HL-60/S4 (cell line): ENCODE measurements around the gene DSG3.

Experiments used
- in situ Hi-C: fragments of 300-500 bp; cut with MboI; formaldehyde crosslinking; loops from 2 replicates; pipeline ENCODE4 v1.14.3; 2022; ENCODE audit warnings: low sequenced_read_pairs

The DSG3 gene

DNA sequence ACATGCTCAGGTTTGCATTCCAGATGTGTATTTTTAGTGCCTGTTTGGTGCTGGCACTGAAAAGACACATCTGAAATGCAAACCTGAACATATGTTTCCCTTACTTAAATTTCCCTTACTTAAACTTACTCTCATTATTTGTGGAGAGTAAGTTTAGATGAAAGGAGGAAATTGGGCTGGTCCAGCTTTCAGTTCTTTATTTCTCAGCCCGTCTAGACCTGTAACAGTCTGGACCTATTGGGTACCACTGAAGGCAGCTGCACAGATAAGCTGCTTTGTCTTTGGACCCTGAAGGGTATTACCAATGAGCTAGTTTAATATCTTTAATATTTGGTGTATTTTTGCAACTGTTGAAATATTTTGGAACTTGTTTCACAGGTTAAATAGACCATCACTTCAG, 17.0 kb upstream of the DSG3 start:
- in situ Hi-C loops: no loop called here

- in situ Hi-C loops: no loop called here
These were observed 15.2 kb upstream of the DSG3 start for GRCh38 chr18:31432316-31432715.

DNA sequence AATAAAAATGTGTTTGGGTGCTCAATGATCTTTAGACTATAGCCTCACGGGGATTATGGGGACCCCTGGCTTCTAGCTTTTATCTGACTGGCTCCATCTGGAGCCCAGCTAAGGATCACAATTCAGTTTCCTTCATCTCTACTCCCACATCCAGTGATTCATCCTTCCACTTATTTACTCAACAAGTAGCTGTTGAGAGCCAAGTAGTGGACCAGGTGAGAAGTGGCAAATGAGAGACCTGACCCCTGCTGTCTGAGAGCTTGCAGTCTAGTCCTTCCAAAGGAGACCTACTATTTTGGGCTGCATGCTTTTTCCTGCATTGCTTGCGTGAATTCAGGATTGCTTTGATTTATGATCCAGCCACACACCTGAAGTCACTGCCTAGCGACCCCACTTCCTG, 10.7 kb upstream of the DSG3 start:
- in situ Hi-C loops: no loop called here

GRCh38 chr18:31438402-31438801, 9.1 kb upstream of the DSG3 start:
- in situ Hi-C loops: no loop called here

DNA sequence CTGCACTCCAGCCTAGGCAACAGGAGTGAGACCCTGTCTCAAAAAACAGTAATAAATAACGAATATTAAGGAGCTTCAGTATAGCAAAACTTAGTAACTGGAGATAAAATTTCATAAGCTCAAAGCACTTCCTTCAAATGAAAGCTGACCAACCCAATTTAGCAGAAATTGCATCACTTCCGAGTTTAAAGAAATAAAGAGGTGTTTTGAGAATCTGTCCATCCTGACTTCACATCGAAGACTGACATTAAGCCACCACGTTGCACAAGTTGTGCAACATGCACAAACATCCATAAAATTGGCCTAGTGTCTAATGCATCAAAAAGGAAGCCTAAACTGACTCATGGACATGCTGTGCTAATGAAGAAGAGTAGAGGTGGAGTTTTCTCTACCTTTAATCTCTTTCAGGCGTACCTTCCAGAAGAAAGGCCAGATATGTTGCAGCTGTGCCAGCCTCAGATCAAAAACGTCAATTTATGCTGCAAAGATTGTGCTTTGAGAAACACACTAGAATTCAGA, 7.7 kb upstream of the DSG3 start:
- in situ Hi-C loops: no loop called here

GRCh38 chr18:31440787-31441186, 6.8 kb upstream of the DSG3 start:
- in situ Hi-C loops: no loop called here

GRCh38 chr18:31441493-31441892, 6.0 kb upstream of the DSG3 start:
- in situ Hi-C loops: no loop called here

- in situ Hi-C loops: no loop called here
These were observed 3.4 kb upstream of the DSG3 start for GRCh38 chr18:31444142-31444541.

- in situ Hi-C loops: no loop called here
These were observed 1.6 kb upstream of the DSG3 start for GRCh38 chr18:31445908-31446307.

GRCh38 chr18:31446854-31447253, 687 bp upstream of the DSG3 start:
- in situ Hi-C loops: no loop called here

DNA sequence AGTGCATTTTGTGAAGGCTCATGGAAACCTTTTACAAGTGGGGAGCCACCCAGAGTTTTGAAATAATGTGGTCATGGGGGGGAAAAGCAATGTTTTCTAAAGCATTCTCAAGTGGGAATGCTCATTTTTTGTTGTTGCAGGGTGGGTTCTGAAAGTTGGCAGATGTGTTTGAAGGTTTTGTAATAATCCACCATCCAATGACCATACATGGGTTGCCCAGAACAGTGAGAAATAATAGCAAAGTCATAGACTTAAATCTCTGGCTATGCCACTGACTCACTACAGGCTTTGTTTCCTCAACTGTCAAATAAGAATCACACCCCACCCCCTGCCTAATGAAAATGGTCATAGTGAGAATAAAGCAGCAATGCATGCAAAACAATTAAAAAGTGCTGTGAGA, 2.9 kb downstream of the DSG3 start:
- in situ Hi-C loops: no loop called here

DNA sequence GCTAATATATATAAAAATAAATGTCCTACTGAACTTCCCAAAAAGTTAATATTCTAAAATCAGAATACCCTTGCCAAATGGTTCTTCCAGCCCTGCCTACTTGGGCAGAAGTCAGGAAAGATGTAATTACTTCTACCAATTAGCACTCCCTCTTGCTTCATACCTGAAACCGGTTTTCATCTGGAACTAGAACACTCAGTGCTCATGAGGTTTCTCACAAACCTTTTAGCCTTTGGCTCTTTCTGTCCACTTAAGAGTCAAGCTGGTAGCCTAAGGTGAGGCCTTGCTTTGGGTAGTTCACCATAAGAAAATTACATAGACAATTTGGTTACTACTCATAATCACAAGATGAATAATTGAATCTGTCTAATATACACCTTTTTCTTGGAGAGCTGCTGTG, 4.1 kb downstream of the DSG3 start:
- in situ Hi-C loops: no loop called here

DNA sequence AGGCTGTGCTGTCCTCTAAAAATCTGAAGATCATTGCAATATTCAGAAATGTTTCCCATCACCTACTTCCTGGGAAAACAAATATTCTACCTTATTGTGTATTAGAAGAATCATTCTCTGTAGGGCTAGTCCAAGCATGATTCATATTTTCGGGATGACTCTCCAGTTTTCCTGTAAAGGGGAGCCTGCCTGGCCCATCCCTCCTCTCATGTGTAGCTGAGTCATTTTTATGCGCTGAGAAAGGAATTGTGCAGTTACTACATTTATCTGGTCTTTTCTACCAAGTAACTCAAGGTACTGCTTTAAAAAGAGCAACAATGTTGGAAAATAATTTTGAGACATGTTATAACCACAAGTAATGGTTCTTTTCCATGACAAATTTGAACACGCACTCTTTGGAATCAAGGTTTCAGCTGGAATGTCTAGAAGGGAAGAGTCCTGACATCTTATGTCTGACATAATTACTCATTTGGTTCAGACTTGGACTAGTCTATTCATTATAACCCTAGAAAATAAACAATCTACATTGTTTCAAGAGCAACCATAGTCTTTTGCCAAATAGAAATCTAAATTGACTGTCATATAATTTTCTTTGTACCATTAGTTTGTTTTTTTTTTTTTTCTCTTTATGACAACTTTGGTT, 6.6 kb downstream of the DSG3 start:
- in situ Hi-C loops: no loop called here

DNA sequence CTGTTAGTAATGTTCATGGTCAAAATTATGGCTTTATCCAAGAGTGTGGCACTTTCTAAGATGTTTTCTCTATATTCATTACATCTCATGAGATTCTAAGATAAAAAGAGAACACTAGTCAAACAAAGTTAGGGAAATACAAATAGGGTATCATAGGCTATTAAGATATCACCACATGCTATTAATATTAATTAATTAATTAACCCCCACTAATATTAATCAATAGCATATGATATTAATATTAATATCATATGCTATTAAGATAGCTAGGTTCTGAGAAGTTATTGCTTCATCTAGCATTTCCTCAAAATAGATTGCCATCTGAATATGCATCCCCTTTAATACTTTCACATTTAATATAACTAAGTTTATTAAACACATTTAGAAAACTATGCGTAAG, 22.1 kb downstream of the DSG3 start:
- in situ Hi-C loops: no loop called here

DNA sequence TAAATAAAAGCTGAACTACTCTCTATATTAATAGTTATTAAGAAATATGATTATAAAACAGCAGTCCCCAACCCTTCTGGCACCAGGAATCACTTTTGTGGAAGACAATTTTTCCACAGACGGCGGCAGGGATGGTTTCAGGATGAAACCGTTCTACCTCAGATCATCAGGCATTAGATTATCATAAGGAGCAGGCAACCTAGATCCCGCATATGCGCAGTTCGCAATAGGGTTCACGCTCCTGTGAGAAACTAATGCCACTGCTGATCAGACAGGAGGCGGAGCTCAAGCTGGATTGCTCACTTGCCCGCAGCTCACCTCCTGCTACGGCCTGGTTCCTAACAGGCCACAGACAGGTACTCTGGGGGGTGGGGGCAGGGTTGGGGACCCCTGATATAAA, 31.1 kb downstream of the DSG3 start:
- in situ Hi-C loops: no loop called here

DNA sequence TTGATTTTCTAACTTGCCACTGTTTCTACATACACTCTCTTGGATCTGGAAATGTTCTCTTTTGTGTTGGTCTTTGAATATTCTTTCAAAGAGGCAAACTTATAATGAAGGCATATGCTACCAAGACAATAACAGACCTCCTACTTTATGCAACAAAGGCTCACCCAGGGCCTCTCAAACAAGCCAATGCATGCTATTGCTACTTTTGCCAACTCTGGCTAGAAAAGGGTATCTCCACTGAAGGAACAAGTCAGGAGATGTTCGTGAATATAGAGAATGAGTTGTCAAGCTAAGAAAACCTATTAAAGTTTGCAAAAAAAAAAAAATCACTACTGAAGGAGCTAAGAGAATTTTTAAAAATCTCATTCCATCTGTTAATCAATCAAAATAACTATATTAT, 34.5 kb downstream of the DSG3 start:
- in situ Hi-C loops: no loop called here

DNA sequence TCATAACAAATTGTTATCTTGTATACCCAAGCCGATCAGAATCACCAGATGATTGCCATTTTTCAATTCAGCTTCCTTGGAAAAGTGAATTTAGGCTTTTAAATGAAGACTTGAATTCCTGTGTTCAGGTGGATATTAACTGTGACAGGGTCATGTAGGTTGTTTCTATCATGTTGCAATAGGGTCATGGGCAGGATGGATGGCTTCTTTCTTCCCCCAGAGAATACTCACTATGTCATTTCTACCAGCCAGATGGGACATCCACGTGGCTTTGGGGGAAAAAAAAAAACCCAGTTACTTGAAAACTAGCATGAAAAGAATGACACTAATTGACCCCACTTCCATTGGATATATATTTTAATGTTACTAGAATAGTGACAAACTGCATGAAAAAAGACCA, 35.9 kb downstream of the DSG3 start:
- in situ Hi-C loops: no loop called here

DNA sequence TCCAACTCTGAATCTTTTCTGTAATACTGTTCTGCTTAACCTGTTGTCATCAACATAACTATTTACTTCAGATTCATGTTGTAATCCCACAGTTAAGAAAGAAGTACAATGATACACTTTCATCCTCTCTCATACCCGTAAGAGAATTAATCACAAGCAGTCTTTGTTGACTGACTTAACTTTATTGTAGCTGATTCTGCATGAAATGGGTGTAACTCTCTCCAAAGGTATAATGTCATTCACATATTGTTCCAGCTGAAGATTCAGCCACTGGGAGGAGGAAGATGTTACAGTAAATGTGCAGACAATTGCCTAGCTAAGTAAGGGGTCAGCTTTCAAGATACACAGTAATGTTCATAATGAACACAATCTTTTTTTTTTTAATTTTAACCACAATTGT, 36.9 kb downstream of the DSG3 start:
- in situ Hi-C loops: no loop called here

DNA sequence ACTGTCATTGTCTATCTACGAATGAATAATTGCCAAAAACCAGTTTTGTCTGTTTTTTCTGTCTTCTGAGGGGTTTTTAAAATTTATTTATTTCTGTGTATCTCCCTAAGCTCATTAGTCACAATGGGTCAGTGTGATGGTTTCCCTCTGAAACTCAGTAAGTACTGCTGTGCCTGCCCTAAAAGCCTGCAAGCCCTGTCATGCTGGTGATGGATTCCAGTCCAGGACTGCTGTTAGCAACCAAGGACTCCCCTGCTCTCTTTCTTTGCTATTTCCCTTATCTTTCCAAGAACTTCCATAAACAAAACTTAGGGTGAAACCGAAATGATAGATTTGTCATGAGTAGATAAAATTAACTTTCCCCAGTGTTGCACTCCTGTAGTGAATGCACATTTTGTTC, 38.6 kb downstream of the DSG3 start:
- in situ Hi-C loops: no loop called here

DNA sequence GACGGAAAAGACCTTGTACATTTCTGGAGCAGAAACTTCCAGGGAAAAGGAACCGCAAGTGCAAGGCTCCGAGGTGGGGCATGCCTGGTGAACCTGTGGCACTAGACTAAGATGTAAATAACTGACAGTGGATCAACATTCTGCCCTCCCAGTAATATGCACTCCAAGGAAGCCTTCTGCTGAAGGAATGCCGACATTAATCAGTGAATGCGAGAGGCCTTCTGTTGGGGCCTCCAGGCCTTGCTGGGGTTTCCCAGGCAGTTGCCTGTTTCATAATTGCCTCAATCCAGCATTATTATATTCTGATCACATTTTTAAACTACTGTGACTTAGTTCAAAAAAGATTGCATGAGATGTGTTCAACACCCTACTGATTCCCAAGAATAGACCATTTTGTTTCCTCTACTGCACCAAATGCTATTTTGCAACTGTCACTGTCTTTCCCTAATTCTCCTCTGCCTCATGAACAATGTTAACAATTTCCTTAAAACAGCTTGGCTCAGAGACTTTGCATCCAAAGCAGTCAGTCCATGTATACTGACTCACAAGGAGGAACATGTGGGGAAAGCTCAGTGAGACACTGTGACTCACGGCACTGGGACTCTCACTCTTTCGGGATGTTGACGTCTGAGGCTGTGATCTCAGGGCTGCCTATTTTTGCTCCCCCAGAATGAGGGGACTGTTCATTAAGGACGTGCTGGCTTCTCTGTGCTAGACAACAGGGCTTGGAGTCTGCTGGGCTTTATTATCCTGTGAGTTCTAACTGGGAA, 39.9 kb downstream of the DSG3 start:
- in situ Hi-C loops: no loop called here

GRCh38 chr18:31489311-31489710, 41.8 kb downstream of the DSG3 start:
- in situ Hi-C loops: no loop called here

GRCh38 chr18:31490387-31490786, 42.8 kb downstream of the DSG3 start:
- in situ Hi-C loops: no loop called here

DNA sequence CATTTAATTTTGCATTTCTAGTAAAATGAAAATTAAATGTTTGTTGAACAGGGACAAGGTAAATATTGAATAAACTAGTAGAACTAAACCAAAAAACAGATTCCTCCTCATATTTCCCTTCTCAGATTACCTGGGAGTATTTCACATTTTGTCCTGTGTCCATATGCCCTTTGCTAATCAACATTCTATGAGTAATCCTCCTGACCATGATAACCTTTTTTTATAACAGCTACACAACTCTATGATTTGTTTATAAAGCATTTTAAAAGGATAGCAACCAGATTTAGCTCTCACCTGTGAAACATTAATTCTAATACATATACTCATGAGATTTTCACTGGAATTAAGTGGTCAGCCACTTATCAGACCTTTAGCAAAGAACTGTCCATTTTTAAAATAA, 43.3 kb downstream of the DSG3 start:
- in situ Hi-C loops: no loop called here
